ENCODE measurements around the gene PCDHGA12. TPM values are rescaled to one million over a fixed set of nuclear protein-coding genes. Genes with fewer than 3 reads are reported as not detected.

PCDHGA12 gene
- total and polyA plus RNA-seq, 10 of the 15 experiments (the other 5 are each of a cell fraction or from before 2014, with no cell fraction given), result 0.04 to 0.79 (median 0.36) TPM; not detected in 2

DNA sequence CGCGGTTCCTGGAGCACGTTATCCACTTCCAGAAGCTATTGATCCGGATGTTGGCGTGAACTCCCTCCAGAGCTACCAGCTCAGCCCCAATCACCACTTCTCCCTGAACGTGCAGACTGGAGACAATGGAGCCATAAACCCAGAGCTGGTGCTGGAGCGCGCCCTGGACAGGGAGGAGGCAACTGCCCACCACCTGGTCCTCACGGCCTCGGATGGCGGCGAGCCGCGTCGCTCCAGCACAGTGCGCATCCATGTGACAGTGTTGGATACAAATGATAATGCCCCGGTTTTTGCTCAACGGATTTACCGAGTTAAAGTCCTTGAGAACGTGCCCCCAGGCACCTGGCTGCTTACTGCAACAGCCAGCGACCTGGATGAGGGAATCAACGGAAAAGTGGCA lies 26.9 kb upstream of the PCDHGA12 start:
- Histone ChIP-seq H3K4me1 (ENCODE audit: control insufficient read depth, insufficient read depth, low read length) (no peaks in the 10 kb centered on the region), H3K27me3 (replicated peaks in 1 of 2; ENCODE audit: control insufficient read depth in 2 of 2, insufficient read depth in 2 of 2, low read length in 1 of 2) (no peaks in the 10 kb centered on the region), H3K27ac (ENCODE audit: control insufficient read depth, insufficient read depth) (no peak overlapping the region), H3K36me3 (ENCODE audit: control insufficient read depth in 2 of 2, insufficient read depth in 2 of 2, low read length in 1 of 2) (no peaks in the 10 kb centered on the region), H4K20me1 (ENCODE audit: control insufficient read depth, insufficient read depth) (no peaks in the 10 kb centered on the region), H3K4me3 (no peak overlapping the region), H3K4me2 (ENCODE audit: control insufficient read depth, insufficient read depth) (no peak overlapping the region), H3K9ac (ENCODE audit: control insufficient read depth, insufficient read depth, low read length) (no peak overlapping the region), H3K79me2 (ENCODE audit: control insufficient read depth, insufficient read depth, low read length) (no peaks in the 10 kb centered on the region), H2AFZ (ENCODE audit: control insufficient read depth, low read depth, low read length) (no peak overlapping the region), H3K9me3 (replicated peaks; ENCODE audit: control insufficient read depth, insufficient read depth, low read length) (peaks cover 21% of the 10 kb centered on the region)
- CTCF ChIA-PET, result interaction anchor here (0.6 to 1.7 kb wide), 6 partner anchors 9 to 736 kb away, joined by 3 to 8 read pairs (median 3); partner anchors contain the start of genes PCDHGA10 and PCDHGA12
- no peak for DNase-seq (ENCODE audit: low read depth, low spot score)
- in situ Hi-C loops (cut with MboI) (no loop called here), intact Hi-C loops (cut with micrococcal nuclease; ENCODE audit: unreplicated experiment) (no loop called here)
- TF ChIP-seq IRF4 (IDR thresholded peaks at IDR 0.05; ENCODE audit: low read depth, low read length), result no peak
- no peak for TF ChIP-seq MYC (IDR thresholded peaks at IDR 0.05; ENCODE audit: insufficient read depth, insufficient read length, insufficient replicate concordance, low read length, severe bottlenecking)
- TF ChIP-seq IKZF2 (IDR thresholded peaks at IDR 0.05), result no peak
- TF ChIP-seq ZNF217 (IDR thresholded peaks at IDR 0.05), result no peak
- no peak for TF ChIP-seq CBX5 (IDR thresholded peaks at IDR 0.05; ENCODE audit: low read depth)
- TF ChIP-seq MXI1 (IDR thresholded peaks at IDR 0.05; ENCODE audit: low read depth, low read length), result no peak
- TF ChIP-seq JUND (IDR thresholded peaks at IDR 0.05; ENCODE audit: low read depth, low read length), result no peak
- no peak for TF ChIP-seq TCF7 (IDR thresholded peaks at IDR 0.05; ENCODE audit: borderline replicate concordance)
- POLR2A ChIA-PET, result no interaction called here
- SMC1A ChIA-PET (ENCODE audit: uncharacterized antibody, unreplicated experiment), result interaction anchor here (0.7 to 1.4 kb wide), 2 partner anchors 9 to 33 kb away, joined by 3 to 4 read pairs; partner anchors contain the start of genes PCDHGA10 and PCDHGB3
- 74% methylated on average over 22 of the region's 22 CpGs for WGBS (ENCODE audit: insufficient coverage, insufficient replicate concordance, low lambda C conversion rate, missing lambda C conversion rate)
- no peak for FAIRE-seq
- BruUV-seq (replicated peaks), result no TSS peak
- ATAC-seq, result no peak
- RAD21 ChIA-PET (ENCODE audit: unreplicated experiment), result no interaction called here

Measured in GM12878 (cell line).